GM18873 (cell line): ENCODE results near the gene FGF8.

ENCODE experiments used
- ATAC-seq: cut with Tn5 transposase; IDR thresholded peaks from one replicate; pipeline ENCODE4 v1.9.1; 2021; ENCODE audit warnings: mild to moderate bottlenecking, moderate library complexity, moderate number of reproducible peaks; ENCODE audit not compliant: unreplicated experiment, low FRiP score

FGF8 gene

GRCh38 chr10:101770331-101771215, 5.3 kb downstream of the FGF8 start:
- ATAC-seq: no peak

GRCh38 chr10:101769541-101770180, 6.3 kb downstream of the FGF8 start:
- ATAC-seq: no peak

- ATAC-seq: no peak
Measured at GRCh38 chr10:101768791-101769170, 7.1 kb downstream of the FGF8 start.

GRCh38 chr10:101767966-101768790, 7.7 kb downstream of the FGF8 start:
- ATAC-seq: no peak

GRCh38 chr10:101767600-101767945, 8.3 kb downstream of the FGF8 start:
- ATAC-seq: no peak

- no peak for ATAC-seq
Measured at GRCh38 chr10:101766753-101767599, 8.9 kb downstream of the FGF8 start.

GRCh38 chr10:101766306-101766705, 9.6 kb downstream of the FGF8 start:
- no peak for ATAC-seq

GRCh38 chr10:101763141-101763846, 12.6 kb downstream of the FGF8 start:
- ATAC-seq: no peak

- no peak for ATAC-seq
Measured at GRCh38 chr10:101762736-101763135, 13.2 kb downstream of the FGF8 start.

- ATAC-seq: no peak
Measured at GRCh38 chr10:101761226-101761625, 14.7 kb downstream of the FGF8 start.

GRCh38 chr10:101760510-101760909, 15.4 kb downstream of the FGF8 start:
- ATAC-seq: no peak

GRCh38 chr10:101759309-101760247, 16.3 kb downstream of the FGF8 start:
- ATAC-seq: no peak

- no peak for ATAC-seq
Measured at GRCh38 chr10:101758858-101759257, 17.1 kb downstream of the FGF8 start.

GRCh38 chr10:101752241-101752640, 23.7 kb downstream of the FGF8 start:
- no peak for ATAC-seq

- ATAC-seq: no peak
Measured at GRCh38 chr10:101749047-101750016, 26.6 kb downstream of the FGF8 start.

GRCh38 chr10:101748496-101748895, 27.4 kb downstream of the FGF8 start:
- ATAC-seq: no peak

- no peak for ATAC-seq
Measured at GRCh38 chr10:101745074-101745696, 30.7 kb downstream of the FGF8 start.
